Prostate gland (tissue), 2 donors: ENCODE results near the gene SLC35F4. TPM values are rescaled to one million over a fixed set of nuclear protein-coding genes. Genes with fewer than 3 reads are reported as not detected.

ENCODE experiments used
- DNase-seq: peaks from one replicate; pipeline ENCODE4 v3.0.0-alpha.2; 2019; ENCODE audit warnings: low spot score
- H3K27ac ChIP-seq, 2 donors: fragments of 200-600 bp; sonication (generic); 2 replicates each; pipeline ENCODE4 v1.5.1; 2017 to 2019
- H3K27me3 ChIP-seq: fragments of 200-600 bp; sonication (generic); replicated peaks from 2 replicates; pipeline ENCODE4 v1.5.1; 2019; ENCODE audit not compliant: insufficient read depth
- H3K36me3 ChIP-seq, 2 donors: fragments of 200-600 bp; sonication (generic); 1 replicate in 1 of 2; 2 replicates in 1 of 2; pipeline versions ENCODE4 v1.5.1 to v1.8.1; 2017 to 2019
- H3K4me1 ChIP-seq: fragments of 200-600 bp; sonication (generic); replicated peaks from 2 replicates; pipeline ENCODE4 v1.5.1; 2019
- H3K4me3 ChIP-seq, 2 donors: fragments of 200-600 bp; sonication (generic); 2 replicates each; pipeline ENCODE4 v1.5.1; 2017 to 2019
- H3K9me3 ChIP-seq: fragments of 200-600 bp; sonication (generic); 2 replicates; pipeline ENCODE4 v1.5.1; 2017
- CTCF ChIP-seq, 4 experiments: fragments of 200-600 bp in 2 of 4; fragments of 450-650 bp in 2 of 4; sonication (generic) in 2 of 4; IDR thresholded peaks; 1 replicate in 3 of 4; 2 replicates in 1 of 4; pipeline ENCODE4 v1.5.1; 2016 to 2019; ENCODE audit warnings: antibody characterized with exemption in 4 of 4, mild to moderate bottlenecking in 2 of 4, moderate library complexity in 2 of 4
- POLR2A ChIP-seq: fragments of 450-650 bp; IDR thresholded peaks from one replicate; pipeline ENCODE4 v1.6.1; 2016; ENCODE audit warnings: antibody characterized with exemption, mild to moderate bottlenecking
- POLR2AphosphoS5 ChIP-seq: sonication (generic); formaldehyde crosslinking; IDR thresholded peaks from one replicate; pipeline ENCODE4 v1.6.1; 2017; ENCODE audit warnings: antibody characterized with exemption
- WGBS: methylation state at CpG from one replicate; pipeline ENCODE4 v1.1.5; 2018; 5-methylcytosine and 5-hydroxymethylcytosine counted together
- intact Hi-C: fragments of 100-400 bp; cut with DNase I; formaldehyde crosslinking; loops from one replicate; pipeline ENCODE4 v1.14.2; 2022
- total RNA-seq, 2 donors: library from RNA; depleted of rRNA; stranded (reverse); fragments of >200 nt; gene quantifications; one replicate each; pipeline ENCODE4 v1.1.0, GENCODE V29; 2016

Gene SLC35F4
- total RNA-seq, 2 donors from 2014 or later: 2.4 to 2.9 TPM

- no peaks in the 10 kb centered on the region for H3K9me3 ChIP-seq
- no peak for DNase-seq
- H3K27me3 ChIP-seq: no peaks in the 10 kb centered on the region
- H3K36me3 ChIP-seq: no peaks in the 10 kb centered on the region
- no peaks in the 10 kb centered on the region for H3K4me1 ChIP-seq
- no peak overlapping the region for H3K27ac ChIP-seq
- intact Hi-C loops: loop anchor here (5.0 to 10.0 kb wide), 2 partner anchors 354 to 542 kb away; no protein-coding TSS in a partner anchor
- no peak overlapping the region for H3K4me3 ChIP-seq
- no peak for TF ChIP-seq POLR2A
- TF ChIP-seq CTCF (IDR thresholded peaks at IDR 0.05): no peak
- TF ChIP-seq POLR2AphosphoS5: no peak
These were observed 335.3 kb downstream of the SLC35F4 start for GRCh38 chr14:57530571-57530970.

GRCh38 chr14:57526942-57527341, 338.9 kb downstream of the SLC35F4 start:
- no peak for DNase-seq
- 65% methylated on average over 3 of the region's 3 CpGs for WGBS
- no peaks in the 10 kb centered on the region for H3K36me3 ChIP-seq
- H3K27ac ChIP-seq: no peak overlapping the region
- H3K27me3 ChIP-seq: no peaks in the 10 kb centered on the region
- intact Hi-C loops: no loop called here
- TF ChIP-seq POLR2A (no peak), POLR2AphosphoS5 (no peak), CTCF (IDR thresholded peaks at IDR 0.05) (no peak)
- no peaks in the 10 kb centered on the region for H3K4me1 ChIP-seq
- no peaks in the 10 kb centered on the region for H3K9me3 ChIP-seq
- H3K4me3 ChIP-seq: no peak overlapping the region

GRCh38 chr14:57519043-57519442, 346.8 kb downstream of the SLC35F4 start:
- TF ChIP-seq POLR2A (no peak), POLR2AphosphoS5 (no peak), CTCF (IDR thresholded peaks at IDR 0.05) (no peak)
- intact Hi-C loops: no loop called here
- Histone ChIP-seq H3K4me3 (no peak overlapping the region), H3K4me1 (no peaks in the 10 kb centered on the region), H3K27ac (no peak overlapping the region), H3K36me3 (no peaks in the 10 kb centered on the region), H3K9me3 (no peaks in the 10 kb centered on the region), H3K27me3 (no peaks in the 10 kb centered on the region)
- DNase-seq: no peak
